PC-9 (cell line): ENCODE results near the gene VWC2. TPM values are rescaled to one million over a fixed set of nuclear protein-coding genes. Genes with fewer than 3 reads are reported as not detected.

Experiments used
- BruUV-seq: library from RNA; stranded (reverse); fragments of 400-500 nt; replicated peaks from 2 replicates; lab custom pipeline; 2021; lab: Mats Ljungman, UMichigan
- CTCF ChIA-PET: fragments of 300-600 bp; sonication (Branson Sonifier 250); formaldehyde crosslinking; loops from one replicate; lab custom pipeline; 2022; ENCODE audit warnings: antibody characterized with exemption; lab: Charles Lee
- POLR2A ChIA-PET: fragments of 300-600 bp; sonication (Branson Sonifier 250); formaldehyde crosslinking; loops from one replicate; lab custom pipeline; 2022; ENCODE audit warnings: antibody characterized with exemption; ENCODE audit not compliant: unreplicated experiment; lab: Charles Lee
- DNase-seq, 2 experiments: peaks; one replicate each; pipeline versions ENCODE4 v3.0.0 to v3.0.0-alpha.2; 2015 to 2022; ENCODE audit warnings: mixed read lengths in 1 of 2
- H2AFZ ChIP-seq: fragments of 200-600 bp; sonication (generic); 2 replicates; pipeline ENCODE4 v1.8.1; 2017; ENCODE audit warnings: antibody characterized with exemption
- H3F3A ChIP-seq: fragments of 200-600 bp; sonication (generic); 2 replicates; pipeline ENCODE4 v1.8.1; 2017; ENCODE audit warnings: antibody characterized with exemption, mild to moderate bottlenecking, low read depth; ENCODE audit not compliant: insufficient read depth
- H3K27ac ChIP-seq: fragments of 200-600 bp; sonication (generic); 2 replicates; pipeline ENCODE4 v1.6.1; 2016; ENCODE audit warnings: mixed run types
- H3K27me3 ChIP-seq: fragments of 200-600 bp; sonication (generic); 2 replicates; pipeline ENCODE4 v1.6.1; 2016; ENCODE audit warnings: low read depth, mixed run types; ENCODE audit not compliant: insufficient read depth
- H3K36me3 ChIP-seq: fragments of 200-600 bp; sonication (generic); 2 replicates; pipeline ENCODE4 v1.6.1; 2016; ENCODE audit warnings: low read depth, mixed run types
- H3K4me1 ChIP-seq: fragments of 200-600 bp; sonication (generic); replicated peaks from 2 replicates; pipeline ENCODE4 v1.6.1; 2016; ENCODE audit warnings: mixed run types; ENCODE audit not compliant: insufficient read depth
- H3K4me2 ChIP-seq: fragments of 200-600 bp; sonication (generic); 2 replicates; pipeline ENCODE4 v1.6.1; 2017; ENCODE audit warnings: mixed run types
- H3K4me3 ChIP-seq: fragments of 200-600 bp; sonication (generic); 2 replicates; pipeline ENCODE4 v1.6.1; 2016; ENCODE audit warnings: mixed run types
- H3K79me2 ChIP-seq: fragments of 200-600 bp; sonication (generic); 2 replicates; pipeline ENCODE4 v1.6.1; 2017; ENCODE audit warnings: low read depth, mixed run types
- H3K9me2 ChIP-seq: fragments of 200-600 bp; sonication (generic); 2 replicates; pipeline ENCODE4 v1.8.1; 2017; ENCODE audit warnings: mild to moderate bottlenecking; ENCODE audit not compliant: insufficient read depth
- H3K9me3 ChIP-seq: fragments of 200-600 bp; sonication (generic); 2 replicates; pipeline ENCODE4 v1.8.1; 2016; ENCODE audit warnings: low read depth; ENCODE audit not compliant: insufficient read depth
- H4K20me1 ChIP-seq: fragments of 200-600 bp; sonication (generic); 2 replicates; pipeline ENCODE4 v1.8.1; 2017; ENCODE audit not compliant: insufficient read depth
- CTCF ChIP-seq: fragments of 200-600 bp; sonication (generic); conservative IDR thresholded peaks from 2 replicates; pipeline ENCODE4 v1.6.1; 2017; ENCODE audit warnings: mixed run types, antibody characterized with exemption, mild to moderate bottlenecking, moderate library complexity
- EZH2 ChIP-seq: fragments of 200-600 bp; sonication (generic); IDR thresholded peaks from 2 replicates; pipeline ENCODE4 v1.8.0; 2017; ENCODE audit warnings: antibody characterized with exemption, low read depth
- intact Hi-C: fragments of 100-400 bp; cut with micrococcal nuclease; formaldehyde crosslinking; loops from one replicate; pipeline ENCODE4 v1.10.0; 2022; ENCODE audit not compliant: unreplicated experiment
- total RNA-seq: library from RNA; stranded (reverse); gene quantifications from 2 replicates; pipeline ENCODE4 v1.2.3, GENCODE V29; 2021

Gene VWC2
- total RNA-seq, 1 experiment from 2014 or later = not detected

- no peaks in the 10 kb centered on the region for H3K79me2 ChIP-seq
These were observed 5.7 kb upstream of the VWC2 start for GRCh38 chr7:49767719-49768118.

GRCh38 chr7:49768254-49768653 is 5.2 kb upstream of the VWC2 start:
- intact Hi-C loops = no loop called here
- ChIA-PET CTCF (no interaction called here), POLR2A (no interaction called here)
- no peaks in the 10 kb centered on the region for H3K9me3 ChIP-seq
- H3K27ac ChIP-seq = no peak overlapping the region
- H3K36me3 ChIP-seq = no peaks in the 10 kb centered on the region
- H3K4me3 ChIP-seq = no peak overlapping the region
- H3K4me1 ChIP-seq = no peaks in the 10 kb centered on the region
- no peak overlapping the region for H3K4me2 ChIP-seq
- no peaks in the 10 kb centered on the region for H3K79me2 ChIP-seq
- DNase-seq = no peak
- H3F3A ChIP-seq = no peaks in the 10 kb centered on the region
- H4K20me1 ChIP-seq = no peaks in the 10 kb centered on the region
- TF ChIP-seq EZH2 (no peak), CTCF (no peak)
- H3K9me2 ChIP-seq = no peaks in the 10 kb centered on the region; the same call in 1 of the 2 replicates
- no TSS peak for BruUV-seq
- no peak overlapping the region for H2AFZ ChIP-seq
- peaks cover 20% of the 10 kb centered on the region for H3K27me3 ChIP-seq

More at GRCh38 chr7:49767719-49768118, 5.7 kb upstream of the VWC2 start:
- POLR2A ChIA-PET = no interaction called here
- no peak for DNase-seq
- H2AFZ ChIP-seq = no peak overlapping the region
- intact Hi-C loops = no loop called here
- H3K9me3 ChIP-seq = no peaks in the 10 kb centered on the region
- no peak for TF ChIP-seq CTCF
- no peak for TF ChIP-seq EZH2
- H3K27me3 ChIP-seq = peaks cover 23% of the 10 kb centered on the region
- BruUV-seq = no TSS peak
- H3K4me3 ChIP-seq = no peak overlapping the region
- no peak overlapping the region for H3K27ac ChIP-seq
- no peak overlapping the region for H3K4me2 ChIP-seq
- no peaks in the 10 kb centered on the region for H3F3A ChIP-seq
- H4K20me1 ChIP-seq = no peaks in the 10 kb centered on the region
- H3K4me1 ChIP-seq = no peaks in the 10 kb centered on the region
- no peaks in the 10 kb centered on the region for H3K36me3 ChIP-seq
- CTCF ChIA-PET = no interaction called here
- no peaks in the 10 kb centered on the region; the same call in 1 of the 2 replicates for H3K9me2 ChIP-seq

GRCh38 chr7:49768835-49769234 is 4.6 kb upstream of the VWC2 start:
- Histone ChIP-seq H2AFZ (no peak overlapping the region), H3K9me3 (no peaks in the 10 kb centered on the region), H3K4me3 (no peak overlapping the region), H3K27me3 (peaks cover 14% of the 10 kb centered on the region), H4K20me1 (no peaks in the 10 kb centered on the region), H3K27ac (no peak overlapping the region), H3K4me2 (no peak overlapping the region), H3K4me1 (no peaks in the 10 kb centered on the region), H3K9me2 (no peaks in the 10 kb centered on the region; the same call in 1 of the 2 replicates), H3K36me3 (no peaks in the 10 kb centered on the region), H3K79me2 (no peaks in the 10 kb centered on the region), H3F3A (no peaks in the 10 kb centered on the region)
- TF ChIP-seq CTCF (no peak), EZH2 (no peak)
- intact Hi-C loops = no loop called here
- ChIA-PET POLR2A (no interaction called here), CTCF (no interaction called here)
- DNase-seq = no peak
- no TSS peak for BruUV-seq
